IMR-90 (cell line): ENCODE data around the gene FOXC2. TPM values are rescaled to one million over a fixed set of nuclear protein-coding genes. Genes with fewer than 3 reads are reported as not detected.

Source experiments
- ATAC-seq: fragments of 200-7000 bp; cut with Tn5 transposase; 2 replicates; pipeline ENCODE4 v1.9.1; 2020; ENCODE audit warnings: low read depth, mild to moderate bottlenecking, moderate library complexity
- BruUV-seq: library from RNA; stranded (reverse); fragments of 400-500 nt; replicated peaks from 2 replicates; lab custom pipeline; 2021; lab: Mats Ljungman, UMichigan
- CTCF ChIA-PET: fragments of 300-600 bp; formaldehyde crosslinking; extraction: SDS; loops from one replicate; lab custom pipeline; 2021; ENCODE audit warnings: antibody characterized with exemption; lab: Yijun Ruan, JAX
- POLR2A ChIA-PET: fragments of 300-600 bp; sonication (Branson Sonifier 250); formaldehyde crosslinking; loops from one replicate; lab custom pipeline; 2022; ENCODE audit warnings: antibody characterized with exemption; ENCODE audit not compliant: unreplicated experiment; lab: Charles Lee
- DNase-seq: peaks from one replicate; pipeline ENCODE4 v3.0.0; 2013
- H2AFZ ChIP-seq: replicated peaks from 2 replicates; pipeline ENCODE3; 2013; ENCODE audit warnings: low read length, mild to moderate bottlenecking; ENCODE audit not compliant: poor library complexity
- H2AK5ac ChIP-seq: 2 replicates; pipeline ENCODE4 v1.6.1; 2013; ENCODE audit warnings: low read depth, low read length, inconsistent platforms
- H2AK9ac ChIP-seq: replicated peaks from 2 replicates; pipeline ENCODE3; 2013; ENCODE audit warnings: mild to moderate bottlenecking, low read depth, low read length, moderate library complexity; ENCODE audit not compliant: poor library complexity
- H2BK120ac ChIP-seq: 2 replicates; pipeline ENCODE4 v1.6.1; 2013; ENCODE audit warnings: low read depth, low read length, inconsistent platforms
- H2BK15ac ChIP-seq: 3 replicates; pipeline ENCODE4 v1.6.1; 2013; ENCODE audit warnings: low read depth, low read length, inconsistent platforms
- H2BK20ac ChIP-seq: 2 replicates; pipeline ENCODE4 v1.6.1; 2013; ENCODE audit warnings: low read depth, mild to moderate bottlenecking, inconsistent platforms, low read length, moderate library complexity
- H2BK5ac ChIP-seq: 2 replicates; pipeline ENCODE4 v1.6.1; 2013; ENCODE audit warnings: mild to moderate bottlenecking, low read depth, low read length, inconsistent platforms; ENCODE audit not compliant: poor library complexity, severe bottlenecking
- H3K14ac ChIP-seq: replicated peaks from 2 replicates; pipeline ENCODE4 v1.6.1; 2013; ENCODE audit warnings: low read depth, low read length, inconsistent platforms
- H3K18ac ChIP-seq: 2 replicates; pipeline ENCODE4 v1.6.1; 2013; ENCODE audit warnings: low read depth, low read length, control low read depth
- H3K23ac ChIP-seq: 2 replicates; pipeline ENCODE4 v1.6.1; 2013; ENCODE audit warnings: low read depth, low read length, inconsistent platforms
- H3K27ac ChIP-seq: 2 replicates; pipeline ENCODE4 v1.5.1; 2013; ENCODE audit warnings: mild to moderate bottlenecking, control low read depth, low read length; ENCODE audit not compliant: insufficient read depth
- H3K27me3 ChIP-seq: 2 replicates; pipeline ENCODE4 v1.6.1; 2013; ENCODE audit warnings: low read length; ENCODE audit not compliant: control insufficient read depth, insufficient read depth
- H3K36me3 ChIP-seq: 2 replicates; pipeline ENCODE4 v1.6.1; 2013; ENCODE audit warnings: low read length, mixed read lengths; ENCODE audit not compliant: control insufficient read depth, insufficient read depth
- H3K4ac ChIP-seq: 2 replicates; pipeline ENCODE4 v1.6.1; 2013; ENCODE audit warnings: low read depth, low read length, inconsistent platforms
- H3K4me1 ChIP-seq: 2 replicates; pipeline ENCODE4 v1.6.1; 2013; ENCODE audit warnings: low read length, mixed read lengths; ENCODE audit not compliant: control insufficient read depth, insufficient read depth
- H3K4me2 ChIP-seq: 2 replicates; pipeline ENCODE4 v1.6.1; 2013; ENCODE audit warnings: low read depth, mild to moderate bottlenecking, control low read depth, low read length, moderate library complexity
- H3K4me3 ChIP-seq: 2 replicates; pipeline ENCODE4 v1.5.1; 2013; ENCODE audit warnings: low read depth, mild to moderate bottlenecking, control low read depth, low read length, moderate library complexity; ENCODE audit not compliant: insufficient read depth
- H3K56ac ChIP-seq: 2 replicates; pipeline ENCODE4 v1.6.1; 2013; ENCODE audit warnings: low read length, inconsistent platforms; ENCODE audit not compliant: insufficient read depth; ENCODE audit errors: extremely low read depth
- H3K79me1 ChIP-seq, 2 experiments: 2 replicates each; pipeline ENCODE4 v1.6.1; 2013; ENCODE audit warnings: low read length in 2 of 2, inconsistent platforms in 1 of 2, low read depth in 1 of 2
- H3K9ac ChIP-seq: 2 replicates; pipeline ENCODE4 v1.6.1; 2013; ENCODE audit warnings: low read depth, low read length, control low read depth
- H3K9me1 ChIP-seq: 2 replicates; pipeline ENCODE4 v1.6.1; 2013; ENCODE audit warnings: low read length, inconsistent platforms; ENCODE audit not compliant: insufficient read depth
- H3K9me3 ChIP-seq: 2 replicates; pipeline ENCODE4 v1.6.1; 2013; ENCODE audit warnings: low read length; ENCODE audit not compliant: control insufficient read depth, insufficient read depth
- H4K20me1 ChIP-seq: 2 replicates; pipeline ENCODE4 v1.6.1; 2013; ENCODE audit warnings: low read length, inconsistent platforms; ENCODE audit not compliant: insufficient read depth
- H4K5ac ChIP-seq: 2 replicates; pipeline ENCODE4 v1.6.1; 2013; ENCODE audit warnings: mild to moderate bottlenecking, low read depth, low read length, control low read depth
- H4K8ac ChIP-seq, 2 experiments: 2 replicates each; pipeline ENCODE4 v1.6.1; 2013; ENCODE audit warnings: low read depth in 2 of 2, low read length in 2 of 2, control low read depth in 1 of 2, inconsistent platforms in 1 of 2
- H4K91ac ChIP-seq: 2 replicates; pipeline ENCODE4 v1.6.1; 2013; ENCODE audit warnings: low read depth, low read length, inconsistent platforms; ENCODE audit not compliant: insufficient read depth
- CEBPB ChIP-seq: IDR thresholded peaks from 2 replicates; pipeline ENCODE4 v1.6.1; 2012; ENCODE audit warnings: low read depth, low read length, improper control_type of control experiment
- FOS ChIP-seq: fragments of 150-350 bp; IDR thresholded peaks from 2 replicates; pipeline ENCODE4 v1.6.1; 2016; ENCODE audit warnings: low read depth, low read length
- NFE2L2 ChIP-seq: fragments of 150-350 bp; IDR thresholded peaks from 2 replicates; pipeline ENCODE4 v1.6.1; 2016; ENCODE audit warnings: low read depth, mild to moderate bottlenecking, low read length
- RFX5 ChIP-seq: IDR thresholded peaks from 2 replicates; pipeline ENCODE4 v1.8.0; 2012; ENCODE audit warnings: low read depth, mild to moderate bottlenecking, low read length, moderate library complexity
- WGBS, 2 experiments: methylation state at CpG; one replicate each; pipeline versions ENCODE4 v1.1.5 to v1.1.7; 2013; ENCODE audit warnings: missing lambda C conversion rate in 2 of 2; ENCODE audit not compliant: insufficient read length in 1 of 2; ENCODE audit errors: extremely low coverage in 2 of 2; 5-methylcytosine and 5-hydroxymethylcytosine counted together
- dilution Hi-C: fragments of 300-500 bp; cut with HindIII; formaldehyde crosslinking; loops from one replicate; pipeline ENCODE4 v1.14.3; 2018; ENCODE audit warnings: low sequenced_read_pairs; ENCODE audit not compliant: unreplicated experiment
- in situ Hi-C: fragments of 300-500 bp; cut with MboI; formaldehyde crosslinking; loops from 3 replicates; pipeline ENCODE4 v1.14.3; 2019; ENCODE audit warnings: low sequenced_read_pairs, inconsistent platforms, mixed read lengths
- intact Hi-C: fragments of 100-400 bp; cut with micrococcal nuclease; formaldehyde crosslinking; loops from 2 replicates; pipeline ENCODE4 v1.10.0; 2022
- polyA plus RNA-seq, 3 experiments: library from polyadenylated mRNA; depleted of rRNA; stranded (reverse); fragments of >200 nt; gene quantifications; 2 replicates each; pipeline ENCODE4 v1.2.3, GENCODE V29; 2012; ENCODE audit warnings: low replicate concordance in 1 of 3
- total RNA-seq: library from RNA; depleted of rRNA; stranded (reverse); fragments of >200 nt; gene quantifications from 2 replicates; pipeline ENCODE4 v1.2.3, GENCODE V29; 2012

The FOXC2 gene
- total and polyA plus RNA-seq, 2 of the 4 experiments (the other 2 are of a cell fraction): 0.90 to 6.4 TPM

GRCh38 chr16:86590501-86591144, 24.0 kb downstream of the FOXC2 start:
- Histone ChIP-seq H3K27ac (peak overlapping the region; percentile 11), H3K4me2 (peak overlapping the region; percentile 20)
- intact Hi-C loops: loop anchor here (2.0 kb wide), 1 partner anchor 18 kb away; no protein-coding TSS in a partner anchor

More at GRCh38 chr16:86590501-86591144, 24.0 kb downstream of the FOXC2 start:
- H3K9me1 ChIP-seq: peaks cover 28% of the 10 kb centered on the region
- TF ChIP-seq CEBPB (peak; percentile 79), NFE2L2 (peak; percentile 84; the same call in 1 of the 2 replicates), FOS (peak; percentile 78), RFX5 (no peak)
- peak overlapping the region; percentile 72 for H4K5ac ChIP-seq
- no peak overlapping the region for H3K4me3 ChIP-seq
- no peaks in the 10 kb centered on the region for H3K9me3 ChIP-seq
- POLR2A ChIA-PET: no interaction called here
- H3K14ac ChIP-seq: peak overlapping the region; percentile 96
- H4K20me1 ChIP-seq: peaks cover 3% of the 10 kb centered on the region; the same call in 1 of the 2 replicates
- in situ Hi-C loops (no loop called here), dilution Hi-C loops (no loop called here)
- peak overlapping the region; percentile 45 for H4K91ac ChIP-seq
- peak overlapping the region; percentile 98 for H3K4ac ChIP-seq
- peak overlapping the region; percentile 98 for H2BK120ac ChIP-seq
- H2BK20ac ChIP-seq: peak overlapping the region; percentile 99
- H3K9ac ChIP-seq: no peak overlapping the region
- no peaks in the 10 kb centered on the region for H3K27me3 ChIP-seq
- H2BK15ac ChIP-seq: peak overlapping the region; percentile 96
- peaks cover 13 to 54% of the 10 kb centered on the region in 2 experiments; a peak in 3 of 4 replicates for H3K79me1 ChIP-seq
- no peaks in the 10 kb centered on the region for H3K36me3 ChIP-seq
- peak overlapping the region; percentile 90; the same call in 1 of the 2 replicates for H3K18ac ChIP-seq
- H4K8ac ChIP-seq: peak overlapping the region; percentile 8 to 94; a peak in 3 of 4 replicates
- H2BK5ac ChIP-seq: peak overlapping the region; percentile 99
- H2AK5ac ChIP-seq: peak overlapping the region; percentile 99
- no CpG with 5 or more reads among the region's 4 CpGs for WGBS, 2 experiments
- ATAC-seq (peak; percentile 73), DNase-seq (peak; percentile 96)
- CTCF ChIA-PET: no interaction called here
- H3K4me1 ChIP-seq: peaks cover 33% of the 10 kb centered on the region
- peak overlapping the region; percentile 53 for H2AFZ ChIP-seq
- H2AK9ac ChIP-seq: peak overlapping the region; percentile 48
- no TSS peak for BruUV-seq
- H3K56ac ChIP-seq: peak overlapping the region; percentile 5; the same call in 1 of the 2 replicates
- H3K23ac ChIP-seq: peak overlapping the region; percentile 95; the same call in 1 of the 2 replicates
